ENCODE measurements around the gene CD55. TPM values are rescaled to one million over a fixed set of nuclear protein-coding genes. Genes with fewer than 3 reads are reported as not detected.
A peak's percentile ranks its signal among the peaks of the same experiment; 100 is the strongest.

CD55 gene
- total and polyA plus RNA-seq, 2 of the 8 experiments (the other 6 are each of a cell fraction or from before 2014, with no cell fraction given): 20.1 to 22.8 TPM

GRCh38 chr1:207316622-207317391 lies 4.7 kb upstream of the CD55 start (continued):
- TF ChIP-seq HDAC2 (IDR thresholded peaks at IDR 0.05; ENCODE audit: borderline replicate concordance in 1 of 2, low read depth in 2 of 2, low read length in 2 of 2) (no peak), SP1 (IDR thresholded peaks at IDR 0.05; ENCODE audit: low read depth, low read length) (peak; percentile 87), SP2 (IDR thresholded peaks at IDR 0.05; ENCODE audit: low read length) (no peak), EGR1 (IDR thresholded peaks at IDR 0.05; ENCODE audit: borderline replicate concordance, low read depth, low read length) (no peak), CHD2 (IDR thresholded peaks at IDR 0.05; ENCODE audit: low read length) (no peak), CHD1 (IDR thresholded peaks at IDR 0.05; ENCODE audit: low read depth, low read length) (no peak), GTF2F1 (IDR thresholded peaks at IDR 0.05; ENCODE audit: borderline replicate concordance, low read depth, low read length) (no peak), RBBP5 (IDR thresholded peaks at IDR 0.05; ENCODE audit: borderline replicate concordance, low read depth, low read length) (no peak), ASH2L (IDR thresholded peaks at IDR 0.05; ENCODE audit: low read length) (peak; percentile 78), BACH1 (IDR thresholded peaks at IDR 0.05; ENCODE audit: low read length) (no peak), BRCA1 (IDR thresholded peaks at IDR 0.05; ENCODE audit: low read depth, low read length) (no peak), GABPA (IDR thresholded peaks at IDR 0.05; ENCODE audit: borderline replicate concordance, insufficient read depth, low read length) (no peak), KDM1A (IDR thresholded peaks at IDR 0.05; ENCODE audit: borderline replicate concordance, low read length) (no peak), ATF3 (IDR thresholded peaks at IDR 0.05; ENCODE audit: insufficient read depth, low read depth, low read length) (peak; percentile 62; the same call in 1 of the 2 replicates), KDM5A (IDR thresholded peaks at IDR 0.05; ENCODE audit: low read length) (no peak), JUND (IDR thresholded peaks at IDR 0.05; ENCODE audit: low read length) (peak; percentile 56; the same call in 1 of the 2 replicates), POU5F1 (IDR thresholded peaks at IDR 0.05; ENCODE audit: low read depth, low read length) (no peak), RAD21 (IDR thresholded peaks at IDR 0.05 in 1 of 2, conservative IDR thresholded peaks at IDR 0.05 in 1 of 2; ENCODE audit: low read depth in 2 of 2, low read length in 2 of 2) (no peak), NANOG (IDR thresholded peaks at IDR 0.05; ENCODE audit: insufficient read depth, low read depth, low read length, poor library complexity, severe bottlenecking) (no peak), CREB1 (IDR thresholded peaks at IDR 0.05) (no peak), RXRA (IDR thresholded peaks at IDR 0.05; ENCODE audit: insufficient read depth, low read depth, low read length) (no peak), USF2 (IDR thresholded peaks at IDR 0.05; ENCODE audit: low read length) (no peak), SIN3A (conservative IDR thresholded peaks at IDR 0.05 in 1 of 2, IDR thresholded peaks at IDR 0.05 in 1 of 2; ENCODE audit: low read depth in 1 of 2, low read length in 2 of 2) (no peak)
